ENCODE measurements around the gene PCSK9.

PCSK9 gene

DNA sequence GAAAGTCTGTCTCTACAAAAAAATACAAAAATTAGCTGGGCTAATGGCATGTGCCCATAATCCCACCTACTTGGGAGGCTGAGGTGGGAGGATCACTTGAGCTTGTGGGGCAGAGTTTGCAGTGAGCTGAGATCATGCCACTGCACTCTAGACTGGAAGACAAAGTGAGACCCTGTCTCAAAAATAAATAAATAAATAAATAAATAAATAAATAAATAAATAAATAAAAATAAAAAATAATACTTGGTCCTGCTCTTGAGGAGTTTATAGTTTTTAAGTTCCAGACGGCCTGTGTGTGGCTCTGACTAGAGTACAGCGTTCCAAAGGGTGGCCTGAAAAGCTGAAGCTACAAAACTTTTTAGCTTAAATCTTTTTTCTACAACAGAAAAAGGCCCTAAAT lies 35.1 kb downstream of the PCSK9 start:
- TF ChIP-seq, protein P1, sequence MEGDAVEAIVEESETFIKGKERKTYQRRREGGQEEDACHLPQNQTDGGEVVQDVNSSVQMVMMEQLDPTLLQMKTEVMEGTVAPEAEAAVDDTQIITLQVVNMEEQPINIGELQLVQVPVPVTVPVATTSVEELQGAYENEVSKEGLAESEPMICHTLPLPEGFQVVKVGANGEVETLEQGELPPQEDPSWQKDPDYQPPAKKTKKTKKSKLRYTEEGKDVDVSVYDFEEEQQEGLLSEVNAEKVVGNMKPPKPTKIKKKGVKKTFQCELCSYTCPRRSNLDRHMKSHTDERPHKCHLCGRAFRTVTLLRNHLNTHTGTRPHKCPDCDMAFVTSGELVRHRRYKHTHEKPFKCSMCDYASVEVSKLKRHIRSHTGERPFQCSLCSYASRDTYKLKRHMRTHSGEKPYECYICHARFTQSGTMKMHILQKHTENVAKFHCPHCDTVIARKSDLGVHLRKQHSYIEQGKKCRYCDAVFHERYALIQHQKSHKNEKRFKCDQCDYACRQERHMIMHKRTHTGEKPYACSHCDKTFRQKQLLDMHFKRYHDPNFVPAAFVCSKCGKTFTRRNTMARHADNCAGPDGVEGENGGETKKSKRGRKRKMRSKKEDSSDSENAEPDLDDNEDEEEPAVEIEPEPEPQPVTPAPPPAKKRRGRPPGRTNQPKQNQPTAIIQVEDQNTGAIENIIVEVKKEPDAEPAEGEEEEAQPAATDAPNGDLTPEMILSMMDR (IDR thresholded peaks at IDR 0.05; ENCODE audit: insufficient read depth, low read depth, low read length, missing control alignments), result no peak
- no peak for DNase-seq (ENCODE audit: low read depth)
- H3K4me3 ChIP-seq (ENCODE audit: low read length), result no peak overlapping the region

DNA sequence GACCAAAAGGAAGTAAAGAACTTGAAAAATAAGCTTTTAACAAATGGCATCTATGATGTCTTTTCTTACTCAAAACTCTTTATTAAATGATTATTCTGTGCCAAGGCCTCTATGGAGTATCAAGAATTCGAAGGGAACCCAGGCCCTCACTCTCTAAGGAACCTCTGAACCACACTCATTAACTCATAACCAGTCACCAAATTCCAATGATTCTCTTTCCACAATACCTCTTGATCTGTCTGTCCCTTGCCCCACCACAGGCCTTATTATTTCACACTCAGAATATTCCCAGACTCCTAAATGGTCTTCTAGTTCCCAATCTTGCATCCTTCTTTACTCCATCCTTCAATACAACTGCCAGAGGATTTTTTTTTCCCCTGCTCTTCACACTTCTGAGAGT lies 37.0 kb downstream of the PCSK9 start:
- DNase-seq (ENCODE audit: low read depth), result no peak
- TF ChIP-seq, protein P1 (IDR thresholded peaks at IDR 0.05; ENCODE audit: insufficient read depth, low read depth, low read length, missing control alignments), result no peak
- H3K4me3 ChIP-seq (ENCODE audit: low read length), result no peak overlapping the region

DNA sequence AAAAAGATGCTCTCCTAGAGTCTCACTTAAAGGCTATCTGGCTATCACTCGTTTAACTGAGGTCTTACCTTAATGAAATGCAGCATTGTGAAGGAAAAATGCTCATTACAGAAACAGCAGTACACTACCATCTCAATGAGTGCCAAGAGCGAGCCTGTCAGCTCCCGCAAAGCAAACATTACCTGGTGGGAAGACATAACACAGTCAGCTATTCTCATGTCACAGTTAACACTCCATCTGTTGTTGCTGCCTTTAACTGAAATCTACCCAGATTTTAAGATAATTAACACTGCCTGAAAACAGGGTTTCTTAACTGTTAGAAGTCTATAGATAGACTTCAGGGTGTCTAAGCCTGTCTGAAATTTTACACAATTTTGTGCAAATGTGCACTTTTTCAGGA lies 39.1 kb downstream of the PCSK9 start:
- no peak for DNase-seq (ENCODE audit: low read depth)
- TF ChIP-seq, protein P1 (IDR thresholded peaks at IDR 0.05; ENCODE audit: insufficient read depth, low read depth, low read length, missing control alignments), result no peak
- H3K4me3 ChIP-seq (ENCODE audit: low read length), result no peak overlapping the region

DNA sequence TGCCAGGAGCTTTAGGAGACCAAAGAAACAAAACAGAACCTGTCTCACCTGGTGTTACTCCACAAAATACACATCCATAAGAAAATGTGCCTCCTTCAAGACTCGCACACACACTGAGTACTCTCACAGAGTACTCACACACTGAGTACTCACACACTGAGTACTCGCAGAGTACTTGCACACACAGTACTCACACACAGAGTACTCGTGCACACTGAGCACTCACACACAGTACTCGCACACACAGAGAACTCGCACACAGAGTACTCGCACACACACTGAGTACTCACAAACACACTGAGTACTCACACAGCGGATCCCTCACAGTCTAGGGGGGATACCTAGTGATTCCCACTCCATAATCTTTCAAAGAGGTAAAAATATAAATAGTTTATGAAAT lies 40.3 kb downstream of the PCSK9 start:
- TF ChIP-seq, protein P1 (IDR thresholded peaks at IDR 0.05; ENCODE audit: insufficient read depth, low read depth, low read length, missing control alignments), result no peak
- no peak for DNase-seq (ENCODE audit: low read depth)
- H3K4me3 ChIP-seq (ENCODE audit: low read length), result no peak overlapping the region

DNA sequence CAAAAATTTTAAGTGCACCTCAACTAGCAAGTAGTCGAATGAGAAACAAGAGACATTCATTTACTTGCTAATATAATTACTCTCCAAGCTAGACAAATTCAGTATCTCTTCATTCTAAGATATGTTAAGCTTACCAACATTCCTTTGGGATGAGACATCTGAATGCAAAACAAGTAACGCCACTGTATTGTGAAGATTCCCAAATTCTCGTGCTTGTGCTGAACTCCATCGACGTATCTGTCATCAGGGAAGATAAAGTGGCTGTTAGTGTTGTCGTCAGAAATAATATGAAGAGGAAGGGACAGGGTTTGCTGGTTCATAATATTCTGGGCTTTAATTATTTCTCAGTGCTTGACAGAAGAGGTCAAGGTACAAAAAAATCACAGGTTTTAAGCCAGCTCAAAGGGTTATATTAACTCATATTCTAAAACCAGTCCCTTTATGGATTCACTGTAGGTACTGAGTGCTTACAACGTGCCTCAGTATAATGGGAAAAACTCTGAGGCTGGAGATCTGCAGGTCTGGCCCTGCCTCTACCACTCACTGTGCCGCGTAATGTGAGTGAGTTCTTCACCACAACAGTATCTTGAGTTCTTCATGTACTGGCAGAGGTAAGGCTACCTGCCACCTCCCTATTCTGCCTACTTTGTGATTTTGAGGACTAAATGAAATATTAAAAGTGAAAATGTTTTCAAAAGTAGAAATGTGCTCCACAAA lies 42.0 kb downstream of the PCSK9 start:
- H3K4me3 ChIP-seq (ENCODE audit: low read length), result no peak overlapping the region
- TF ChIP-seq, protein P1 (IDR thresholded peaks at IDR 0.05; ENCODE audit: insufficient read depth, low read depth, low read length, missing control alignments), result no peak
- peak; percentile 63 for DNase-seq (ENCODE audit: low read depth)

DNA sequence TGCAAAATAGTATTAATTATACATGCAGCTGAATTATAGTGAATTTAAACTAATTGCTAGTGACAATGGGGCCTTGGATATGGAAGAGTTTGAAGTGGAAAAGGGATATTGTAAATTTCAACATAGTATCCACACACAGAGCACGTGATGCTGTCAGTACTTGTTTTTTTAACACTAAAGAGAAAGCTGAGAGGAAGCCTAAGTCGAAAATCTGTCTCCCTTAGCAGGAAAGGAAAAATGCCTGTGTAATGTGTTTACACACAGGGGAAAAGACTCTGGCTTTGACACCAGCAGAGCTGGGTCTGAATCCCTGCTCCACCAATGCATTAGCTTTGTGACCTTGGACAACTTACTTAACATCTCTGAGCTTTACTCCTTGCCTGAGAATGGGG lies 42.6 kb downstream of the PCSK9 start:
- no peak for DNase-seq (ENCODE audit: low read depth)
- TF ChIP-seq, protein P1 (IDR thresholded peaks at IDR 0.05; ENCODE audit: insufficient read depth, low read depth, low read length, missing control alignments), result no peak
- H3K4me3 ChIP-seq (ENCODE audit: low read length), result no peak overlapping the region

DNA sequence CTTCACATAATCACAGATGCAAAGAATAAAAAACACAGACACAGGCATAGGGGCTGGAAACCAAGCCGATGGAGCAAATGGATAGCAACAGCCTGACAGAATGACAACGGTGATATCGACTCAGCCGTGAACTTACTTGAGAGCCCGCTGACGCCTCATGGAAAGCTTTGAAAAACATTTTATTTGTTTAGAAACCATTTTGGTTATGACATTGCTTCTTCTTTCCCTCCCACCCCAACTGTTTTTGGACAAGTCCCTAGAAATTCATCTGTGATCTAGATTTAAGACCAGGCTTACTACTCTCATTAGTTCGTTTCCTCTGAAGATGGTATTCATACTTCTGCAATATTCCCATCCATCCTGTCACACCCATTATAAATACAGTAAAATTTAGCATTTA lies 44.9 kb downstream of the PCSK9 start:
- no peak overlapping the region for H3K4me3 ChIP-seq (ENCODE audit: low read length)
- DNase-seq (ENCODE audit: low read depth), result no peak
- TF ChIP-seq, protein P1 (IDR thresholded peaks at IDR 0.05; ENCODE audit: insufficient read depth, low read depth, low read length, missing control alignments), result no peak
